ENCODE data around the gene ADGRD2. TPM values are rescaled to one million over a fixed set of nuclear protein-coding genes. Genes with fewer than 3 reads are reported as not detected.

ADGRD2 gene
- total and polyA plus RNA-seq, 8 donors, result 0.10 to 0.22 (median 0.16) TPM; not detected in 3

DNA sequence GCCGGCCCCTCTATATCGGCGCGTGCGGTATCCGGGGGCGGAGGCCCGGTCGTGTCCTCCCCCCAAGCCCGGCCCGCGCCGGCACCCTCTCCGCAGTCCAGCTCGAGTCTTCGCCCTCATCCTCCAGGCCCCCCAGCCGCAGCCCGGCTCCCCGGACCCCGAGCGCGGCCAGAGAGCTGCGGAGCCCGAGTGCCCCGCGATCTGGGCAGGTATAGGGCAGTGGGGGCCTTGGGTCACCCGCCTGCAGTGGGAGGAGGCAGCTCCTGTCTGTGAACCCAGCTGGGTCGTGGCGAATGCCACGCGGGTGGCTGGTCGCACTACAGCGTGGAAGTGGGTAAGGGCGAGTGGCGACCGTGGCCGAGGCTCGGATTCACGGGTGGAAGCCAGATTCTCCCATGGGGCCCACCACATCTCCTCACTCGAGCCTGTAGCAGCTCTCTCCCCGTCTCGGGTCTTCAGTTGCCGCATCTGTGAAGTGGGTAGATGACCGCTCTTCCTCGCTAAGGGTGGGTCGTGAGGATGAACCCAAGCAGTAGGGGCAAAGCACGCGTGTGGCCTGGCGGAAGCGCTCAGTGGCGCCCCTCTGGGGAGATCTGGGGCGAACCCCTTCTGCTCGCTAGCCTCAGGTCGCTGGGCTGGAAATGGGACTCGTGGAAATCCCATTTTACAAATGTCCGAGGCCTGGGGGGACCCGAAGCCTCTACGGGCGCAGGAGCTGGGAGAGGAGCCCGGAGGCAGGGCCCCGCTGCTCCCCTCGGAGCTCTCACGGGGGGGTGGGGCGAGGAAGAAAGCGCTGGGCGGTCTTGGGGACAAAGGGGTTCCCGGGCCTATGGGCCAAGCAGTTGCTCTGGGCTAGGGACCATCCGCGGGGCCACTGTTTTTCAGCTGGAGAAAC is 55.0 kb downstream of the ADGRD2 start:
- Histone ChIP-seq H3K27me3 (peaks cover 45 to 62% of the 10 kb centered on the region in 2 donors), H3K27ac (no peak overlapping the region), H3K4me3 (no peak overlapping the region), H3K36me3 (no peaks in the 10 kb centered on the region), H3K4me1 (peaks cover 4 to 8% of the 10 kb centered on the region in 2 donors), H3K9me3 (no peaks in the 10 kb centered on the region)
- DNase-seq (peak in 1 of 4 donors; percentile 66), ATAC-seq (no peak)
- TF ChIP-seq, protein P1, sequence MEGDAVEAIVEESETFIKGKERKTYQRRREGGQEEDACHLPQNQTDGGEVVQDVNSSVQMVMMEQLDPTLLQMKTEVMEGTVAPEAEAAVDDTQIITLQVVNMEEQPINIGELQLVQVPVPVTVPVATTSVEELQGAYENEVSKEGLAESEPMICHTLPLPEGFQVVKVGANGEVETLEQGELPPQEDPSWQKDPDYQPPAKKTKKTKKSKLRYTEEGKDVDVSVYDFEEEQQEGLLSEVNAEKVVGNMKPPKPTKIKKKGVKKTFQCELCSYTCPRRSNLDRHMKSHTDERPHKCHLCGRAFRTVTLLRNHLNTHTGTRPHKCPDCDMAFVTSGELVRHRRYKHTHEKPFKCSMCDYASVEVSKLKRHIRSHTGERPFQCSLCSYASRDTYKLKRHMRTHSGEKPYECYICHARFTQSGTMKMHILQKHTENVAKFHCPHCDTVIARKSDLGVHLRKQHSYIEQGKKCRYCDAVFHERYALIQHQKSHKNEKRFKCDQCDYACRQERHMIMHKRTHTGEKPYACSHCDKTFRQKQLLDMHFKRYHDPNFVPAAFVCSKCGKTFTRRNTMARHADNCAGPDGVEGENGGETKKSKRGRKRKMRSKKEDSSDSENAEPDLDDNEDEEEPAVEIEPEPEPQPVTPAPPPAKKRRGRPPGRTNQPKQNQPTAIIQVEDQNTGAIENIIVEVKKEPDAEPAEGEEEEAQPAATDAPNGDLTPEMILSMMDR (IDR thresholded peaks at IDR 0.05), result no peak
- intact Hi-C loops (cut with DNase I), result no loop called here

DNA sequence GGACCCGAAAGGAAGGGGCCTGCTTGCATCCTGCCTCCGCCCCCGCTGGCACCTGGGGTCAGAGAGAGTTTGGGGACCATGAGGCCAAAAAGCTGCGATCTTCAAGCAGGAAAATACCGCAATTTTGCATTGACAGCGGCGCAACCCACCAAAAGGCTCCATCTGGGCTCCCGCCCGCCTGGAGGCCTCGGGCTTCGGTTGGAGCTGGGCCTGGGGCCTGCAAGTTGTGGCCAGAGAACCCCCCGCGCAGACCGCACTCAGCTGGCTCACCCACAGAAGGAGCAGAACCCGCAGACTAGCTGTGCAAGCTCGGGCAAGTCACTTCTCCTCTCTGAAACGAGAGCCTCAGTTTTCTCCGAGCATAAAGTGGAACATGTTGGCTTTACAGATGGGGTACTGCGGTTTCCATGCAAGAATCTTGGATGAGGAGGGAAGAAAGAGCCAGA is 55.7 kb downstream of the ADGRD2 start:
- no peaks in the 10 kb centered on the region for H3K36me3 ChIP-seq
- DNase-seq (no peak), ATAC-seq (no peak)
- no peak overlapping the region for H3K4me3 ChIP-seq
- TF ChIP-seq, protein P1 (IDR thresholded peaks at IDR 0.05), result no peak
- intact Hi-C loops (cut with DNase I), result no loop called here
- H3K9me3 ChIP-seq, result no peaks in the 10 kb centered on the region
- H3K4me1 ChIP-seq, result peaks cover 4 to 8% of the 10 kb centered on the region in 2 donors
- peaks cover 45 to 55% of the 10 kb centered on the region in 2 donors for H3K27me3 ChIP-seq
- H3K27ac ChIP-seq, result no peak overlapping the region

DNA sequence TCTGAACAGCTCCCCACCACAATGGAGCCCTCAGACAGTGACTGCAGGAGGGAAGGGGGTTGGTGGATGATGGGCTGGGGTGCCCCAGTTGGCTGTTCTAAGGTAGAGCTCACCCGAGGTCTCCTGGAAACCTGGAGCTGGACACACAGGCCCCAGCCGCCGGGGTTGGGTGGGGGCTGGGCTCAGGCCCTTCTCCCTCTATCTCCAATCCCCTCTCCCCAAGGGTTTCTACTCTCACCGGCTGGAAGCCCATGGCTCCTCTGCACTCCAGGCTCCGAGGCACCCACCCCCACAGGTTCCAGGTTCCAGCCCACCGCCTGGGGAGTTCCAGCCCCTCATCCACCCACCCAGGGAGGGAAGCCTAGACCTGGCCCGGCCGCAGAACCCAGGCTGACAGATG is 56.2 kb downstream of the ADGRD2 start:
- no peak overlapping the region for H3K4me3 ChIP-seq
- H3K36me3 ChIP-seq, result no peaks in the 10 kb centered on the region
- TF ChIP-seq, protein P1 (IDR thresholded peaks at IDR 0.05), result no peak
- peaks cover 41 to 50% of the 10 kb centered on the region in 2 donors for H3K27me3 ChIP-seq
- H3K9me3 ChIP-seq, result no peaks in the 10 kb centered on the region
- intact Hi-C loops (cut with DNase I), result no loop called here
- DNase-seq (peak in 1 of 4 donors; percentile 59), ATAC-seq (no peak)
- peaks cover 4 to 8% of the 10 kb centered on the region in 2 donors for H3K4me1 ChIP-seq
- no peak overlapping the region for H3K27ac ChIP-seq

DNA sequence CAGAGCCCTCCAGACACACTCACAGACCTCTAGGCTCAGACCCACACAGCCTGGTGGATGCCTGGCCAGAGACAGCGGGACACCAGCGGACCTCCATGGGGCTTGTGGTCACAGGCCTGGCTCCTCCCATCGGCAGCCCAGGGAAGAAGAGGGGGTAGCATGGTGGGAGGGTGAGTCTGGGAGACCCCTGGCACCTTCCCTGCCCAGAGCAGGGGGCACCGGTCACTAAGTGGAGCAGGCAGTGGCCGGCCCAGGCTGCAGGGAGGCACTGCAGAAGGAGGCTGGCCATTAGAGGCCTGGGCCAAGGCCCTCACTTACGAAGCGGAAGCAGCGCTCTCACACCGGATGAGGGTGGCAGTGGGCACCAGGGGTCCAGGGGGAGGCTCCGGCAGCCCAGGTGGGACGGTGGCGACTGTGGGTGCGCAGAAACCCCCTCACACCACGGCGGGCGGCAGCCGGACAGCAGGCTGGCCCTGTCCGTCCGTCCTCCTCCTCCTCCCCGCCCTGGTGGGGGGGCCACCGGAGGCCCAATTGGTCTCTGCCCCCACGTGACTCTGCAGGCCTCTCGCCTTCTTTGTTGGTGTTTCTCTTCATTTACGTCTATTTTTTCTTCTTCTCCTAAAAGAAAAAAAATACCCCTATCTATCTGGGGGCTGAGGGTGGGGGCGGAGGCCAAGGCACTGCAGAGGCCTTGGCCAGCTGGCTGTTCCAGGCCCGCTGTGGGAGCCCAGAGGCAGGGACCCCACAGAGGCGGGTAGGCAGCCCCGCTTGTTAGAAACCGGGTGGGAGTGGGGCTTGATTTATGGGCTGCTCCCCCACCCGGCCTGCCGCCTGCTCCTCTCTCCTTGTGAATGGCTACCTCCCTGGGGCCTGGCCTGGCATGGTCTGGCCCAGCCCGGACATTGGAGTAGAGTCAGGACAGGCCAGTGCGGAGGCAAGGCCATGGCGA is 57.0 kb downstream of the ADGRD2 start, which contains the start of gene NR5A1:
Gene NR5A1, minus strand, starts transcription at position 469 of the 949 bp plus-strand sequence. CDS start 4,004 bp downstream, outside the sequence.
- Histone ChIP-seq H3K27ac (no peak within 1 kb of the TSS), H3K4me1 (peaks cover 4 to 15% of the 10 kb centered on the region in 2 donors), H3K4me3 (no peak within 1 kb of the TSS), H3K36me3 (no peaks in the 10 kb centered on the region), H3K9me3 (no peaks in the 10 kb centered on the region), H3K27me3 (peaks cover 33 to 50% of the 10 kb centered on the region in 2 donors)
- no peak for ATAC-seq
- intact Hi-C loops (cut with DNase I), result no loop called here
- TF ChIP-seq, protein P1 (IDR thresholded peaks at IDR 0.05), result no peak
- peak in 1 of 4 donors; percentile 73 for DNase-seq
